Brain microvascular endothelial cell (primary cell): ENCODE data around the gene CDK19.
"Not testable (repeated sequence)": the region's sequence is repeated elsewhere in the genome, so short reads cannot be mapped to it uniquely, and the experiment has no call there.

Experiments
- DNase-seq: peaks from one replicate; pipeline ENCODE4 v3.0.0-alpha.2; 2020
- H3K27ac ChIP-seq: fragments of 250-450 bp; sonication (Bioruptor Pico); 2 replicates; pipeline ENCODE4 v1.5.1; 2020; ENCODE audit warnings: mild to moderate bottlenecking, moderate library complexity
- H3K27me3 ChIP-seq: fragments of 250-450 bp; sonication (Bioruptor Pico); replicated peaks from 2 replicates; pipeline ENCODE4 v1.5.1; 2020; ENCODE audit warnings: mild to moderate bottlenecking
- H3K36me3 ChIP-seq: fragments of 250-450 bp; sonication (Bioruptor Pico); replicated peaks from 2 replicates; pipeline ENCODE4 v1.5.1; 2020; ENCODE audit warnings: mild to moderate bottlenecking
- H3K4me3 ChIP-seq: 2 replicates; pipeline ENCODE4 v1.5.1; 2011; ENCODE audit warnings: low read depth, mild to moderate bottlenecking, control low read depth, low read length, moderate library complexity
- CTCF ChIP-seq: IDR thresholded peaks from 2 replicates; pipeline ENCODE4 v1.5.1; 2011; ENCODE audit warnings: low read depth, mild to moderate bottlenecking, moderate library complexity, low read length, control low read depth, inconsistent platforms; ENCODE audit errors: missing control alignments
- in situ Hi-C: cut with HindIII; loops from 2 replicates; pipeline ENCODE4 v1.10.0; 2017; ENCODE audit warnings: low sequenced_read_pairs, low pct_ligation_motif_present

CDK19 gene

DNA sequence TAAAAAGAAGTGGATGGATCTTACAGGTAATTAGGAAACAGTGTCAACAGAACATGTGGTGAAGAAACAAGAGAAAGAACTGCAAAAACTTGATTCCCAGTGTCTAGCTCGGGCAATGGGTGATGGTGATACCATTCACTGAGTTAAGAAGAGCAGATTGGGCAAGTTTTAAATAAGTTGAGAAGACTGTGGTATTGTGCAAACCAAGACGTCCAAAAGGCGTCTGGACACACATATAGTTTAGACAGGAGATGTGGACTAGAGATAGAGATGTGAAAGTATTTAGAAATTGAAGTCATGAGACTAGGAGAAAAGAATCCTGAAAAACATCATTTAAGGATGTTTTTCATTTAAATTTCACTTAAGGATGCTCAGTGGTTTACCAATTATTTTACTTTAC, 53.9 kb downstream of the CDK19 start:
- no peak overlapping the region for H3K4me3 ChIP-seq
- no peak for TF ChIP-seq CTCF
- H3K27ac ChIP-seq: no peak overlapping the region
- peak; percentile 7 for DNase-seq
- H3K36me3 ChIP-seq: no peaks in the 10 kb centered on the region
- H3K27me3 ChIP-seq: no peaks in the 10 kb centered on the region
- in situ Hi-C loops: no loop called here

GRCh38 chr6:110760589-110760988, 54.7 kb downstream of the CDK19 start:
- no peak overlapping the region for H3K4me3 ChIP-seq
- H3K27me3 ChIP-seq: no peaks in the 10 kb centered on the region
- DNase-seq: no peak
- no peak for TF ChIP-seq CTCF
- H3K36me3 ChIP-seq: no peaks in the 10 kb centered on the region
- no peak overlapping the region for H3K27ac ChIP-seq
- in situ Hi-C loops: no loop called here

- H3K4me3 ChIP-seq, H3K27ac ChIP-seq, H3K36me3 ChIP-seq, DNase-seq, in situ Hi-C loops, H3K27me3 ChIP-seq: not testable (repeated sequence)
These were observed 55.2 kb downstream of the CDK19 start for GRCh38 chr6:110760098-110760497.

- in situ Hi-C loops: no loop called here
- no peaks in the 10 kb centered on the region for H3K36me3 ChIP-seq
- DNase-seq: no peak
- TF ChIP-seq CTCF: no peak
- no peak overlapping the region for H3K27ac ChIP-seq
- H3K27me3 ChIP-seq: no peaks in the 10 kb centered on the region
- no peak overlapping the region for H3K4me3 ChIP-seq
These were observed 57.3 kb downstream of the CDK19 start for GRCh38 chr6:110757926-110758325.

GRCh38 chr6:110756817-110757216, 58.5 kb downstream of the CDK19 start:
- no peak overlapping the region for H3K4me3 ChIP-seq
- in situ Hi-C loops: no loop called here
- no peak for TF ChIP-seq CTCF
- H3K36me3 ChIP-seq: no peaks in the 10 kb centered on the region
- no peak for DNase-seq
- no peak overlapping the region for H3K27ac ChIP-seq
- no peaks in the 10 kb centered on the region for H3K27me3 ChIP-seq

- no peaks in the 10 kb centered on the region for H3K36me3 ChIP-seq
- DNase-seq: no peak
- H3K27ac ChIP-seq: no peak overlapping the region
- H3K27me3 ChIP-seq: no peaks in the 10 kb centered on the region
- TF ChIP-seq CTCF: no peak
- in situ Hi-C loops: no loop called here
- H3K4me3 ChIP-seq: no peak overlapping the region
These were observed 59.8 kb downstream of the CDK19 start for GRCh38 chr6:110755411-110755834.

GRCh38 chr6:110753936-110754668, 61.2 kb downstream of the CDK19 start:
- H3K36me3 ChIP-seq, H3K27ac ChIP-seq, DNase-seq, in situ Hi-C loops, H3K4me3 ChIP-seq, H3K27me3 ChIP-seq: not testable (repeated sequence)
